PC-9 (cell line): ENCODE measurements around the gene STUM. TPM values are rescaled to one million over a fixed set of nuclear protein-coding genes. Genes with fewer than 3 reads are reported as not detected.
"Not testable (repeated sequence)": the region's sequence is repeated elsewhere in the genome, so short reads cannot be mapped to it uniquely, and the experiment has no call there.

Experiments
- BruUV-seq: library from RNA; stranded (reverse); fragments of 400-500 nt; replicated peaks from 2 replicates; lab custom pipeline; 2021; lab: Mats Ljungman, UMichigan
- CTCF ChIA-PET: fragments of 300-600 bp; sonication (Branson Sonifier 250); formaldehyde crosslinking; loops from one replicate; lab custom pipeline; 2022; ENCODE audit warnings: antibody characterized with exemption; lab: Charles Lee
- POLR2A ChIA-PET: fragments of 300-600 bp; sonication (Branson Sonifier 250); formaldehyde crosslinking; loops from one replicate; lab custom pipeline; 2022; ENCODE audit warnings: antibody characterized with exemption; ENCODE audit not compliant: unreplicated experiment; lab: Charles Lee
- DNase-seq, 2 experiments: peaks; one replicate each; pipeline versions ENCODE4 v3.0.0 to v3.0.0-alpha.2; 2015 to 2022; ENCODE audit warnings: mixed read lengths in 1 of 2
- H2AFZ ChIP-seq: fragments of 200-600 bp; sonication (generic); 2 replicates; pipeline ENCODE4 v1.8.1; 2017; ENCODE audit warnings: antibody characterized with exemption
- H3F3A ChIP-seq: fragments of 200-600 bp; sonication (generic); 2 replicates; pipeline ENCODE4 v1.8.1; 2017; ENCODE audit warnings: antibody characterized with exemption, mild to moderate bottlenecking, low read depth; ENCODE audit not compliant: insufficient read depth
- H3K27ac ChIP-seq: fragments of 200-600 bp; sonication (generic); 2 replicates; pipeline ENCODE4 v1.6.1; 2016; ENCODE audit warnings: mixed run types
- H3K27me3 ChIP-seq: fragments of 200-600 bp; sonication (generic); 2 replicates; pipeline ENCODE4 v1.6.1; 2016; ENCODE audit warnings: low read depth, mixed run types; ENCODE audit not compliant: insufficient read depth
- H3K36me3 ChIP-seq: fragments of 200-600 bp; sonication (generic); 2 replicates; pipeline ENCODE4 v1.6.1; 2016; ENCODE audit warnings: low read depth, mixed run types
- H3K4me1 ChIP-seq: fragments of 200-600 bp; sonication (generic); replicated peaks from 2 replicates; pipeline ENCODE4 v1.6.1; 2016; ENCODE audit warnings: mixed run types; ENCODE audit not compliant: insufficient read depth
- H3K4me2 ChIP-seq: fragments of 200-600 bp; sonication (generic); 2 replicates; pipeline ENCODE4 v1.6.1; 2017; ENCODE audit warnings: mixed run types
- H3K4me3 ChIP-seq: fragments of 200-600 bp; sonication (generic); 2 replicates; pipeline ENCODE4 v1.6.1; 2016; ENCODE audit warnings: mixed run types
- H3K79me2 ChIP-seq: fragments of 200-600 bp; sonication (generic); 2 replicates; pipeline ENCODE4 v1.6.1; 2017; ENCODE audit warnings: low read depth, mixed run types
- H3K9me2 ChIP-seq: fragments of 200-600 bp; sonication (generic); 2 replicates; pipeline ENCODE4 v1.8.1; 2017; ENCODE audit warnings: mild to moderate bottlenecking; ENCODE audit not compliant: insufficient read depth
- H3K9me3 ChIP-seq: fragments of 200-600 bp; sonication (generic); 2 replicates; pipeline ENCODE4 v1.8.1; 2016; ENCODE audit warnings: low read depth; ENCODE audit not compliant: insufficient read depth
- H4K20me1 ChIP-seq: fragments of 200-600 bp; sonication (generic); 2 replicates; pipeline ENCODE4 v1.8.1; 2017; ENCODE audit not compliant: insufficient read depth
- EZH2 ChIP-seq: fragments of 200-600 bp; sonication (generic); IDR thresholded peaks from 2 replicates; pipeline ENCODE4 v1.8.0; 2017; ENCODE audit warnings: antibody characterized with exemption, low read depth
- intact Hi-C: fragments of 100-400 bp; cut with micrococcal nuclease; formaldehyde crosslinking; loops from one replicate; pipeline ENCODE4 v1.10.0; 2022; ENCODE audit not compliant: unreplicated experiment
- total RNA-seq: library from RNA; stranded (reverse); gene quantifications from 2 replicates; pipeline ENCODE4 v1.2.3, GENCODE V29; 2021
- TF ChIP-seq, protein P1 (sequence below): fragments of 200-600 bp; sonication (generic); conservative IDR thresholded peaks from 2 replicates; pipeline ENCODE4 v1.6.1; 2017; ENCODE audit warnings: mixed run types, antibody characterized with exemption, mild to moderate bottlenecking, moderate library complexity

STUM gene
- total RNA-seq, 1 experiment from 2014 or later, result not detected

DNA sequence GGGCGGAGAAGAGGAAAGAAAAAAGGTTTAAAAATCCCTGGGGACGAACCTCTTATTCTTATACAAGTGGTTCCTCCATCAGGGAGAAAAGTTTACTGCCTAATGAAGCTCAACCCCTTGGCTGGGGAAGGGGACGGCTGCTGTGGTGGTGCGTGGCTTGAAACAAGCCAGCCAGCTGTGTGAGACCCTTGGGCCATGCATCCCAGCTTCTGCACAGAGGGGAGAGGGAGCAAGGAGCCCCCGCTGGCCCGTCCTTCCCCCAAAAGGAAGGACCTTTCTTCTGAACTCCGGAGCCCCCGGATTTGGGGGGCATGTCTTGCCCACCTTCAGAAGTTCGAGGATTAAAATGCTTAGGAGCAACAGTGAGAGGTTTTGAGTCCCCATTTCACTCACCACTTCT, 67.3 kb downstream of the STUM start:
- no peak for TF ChIP-seq EZH2
- TF ChIP-seq, protein P1, sequence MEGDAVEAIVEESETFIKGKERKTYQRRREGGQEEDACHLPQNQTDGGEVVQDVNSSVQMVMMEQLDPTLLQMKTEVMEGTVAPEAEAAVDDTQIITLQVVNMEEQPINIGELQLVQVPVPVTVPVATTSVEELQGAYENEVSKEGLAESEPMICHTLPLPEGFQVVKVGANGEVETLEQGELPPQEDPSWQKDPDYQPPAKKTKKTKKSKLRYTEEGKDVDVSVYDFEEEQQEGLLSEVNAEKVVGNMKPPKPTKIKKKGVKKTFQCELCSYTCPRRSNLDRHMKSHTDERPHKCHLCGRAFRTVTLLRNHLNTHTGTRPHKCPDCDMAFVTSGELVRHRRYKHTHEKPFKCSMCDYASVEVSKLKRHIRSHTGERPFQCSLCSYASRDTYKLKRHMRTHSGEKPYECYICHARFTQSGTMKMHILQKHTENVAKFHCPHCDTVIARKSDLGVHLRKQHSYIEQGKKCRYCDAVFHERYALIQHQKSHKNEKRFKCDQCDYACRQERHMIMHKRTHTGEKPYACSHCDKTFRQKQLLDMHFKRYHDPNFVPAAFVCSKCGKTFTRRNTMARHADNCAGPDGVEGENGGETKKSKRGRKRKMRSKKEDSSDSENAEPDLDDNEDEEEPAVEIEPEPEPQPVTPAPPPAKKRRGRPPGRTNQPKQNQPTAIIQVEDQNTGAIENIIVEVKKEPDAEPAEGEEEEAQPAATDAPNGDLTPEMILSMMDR, result no peak

DNA sequence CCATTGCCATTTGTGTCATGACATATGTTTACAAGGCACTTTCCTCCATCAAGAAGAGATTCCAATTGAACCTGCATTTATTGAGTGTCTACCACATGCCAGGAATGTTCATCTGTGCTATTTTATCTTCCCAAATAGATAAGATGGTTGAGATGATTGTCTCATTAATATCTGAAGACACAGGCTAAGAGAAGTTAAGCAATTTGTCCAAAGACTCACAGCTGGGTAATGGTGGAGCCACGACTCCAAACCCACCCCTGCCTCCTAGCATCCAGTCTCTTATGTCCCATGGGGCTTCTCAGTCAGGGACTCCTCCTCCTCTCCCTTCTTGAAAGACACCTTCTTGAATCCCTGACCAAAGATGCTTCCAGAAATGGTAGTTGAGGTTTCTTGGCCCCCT, 68.1 kb downstream of the STUM start:
- Histone ChIP-seq H3K4me1 (no peaks in the 10 kb centered on the region), H3K36me3 (no peaks in the 10 kb centered on the region), H3K4me3 (no peak overlapping the region), H3K9me2 (no peaks in the 10 kb centered on the region), H3K79me2 (no peaks in the 10 kb centered on the region), H2AFZ (no peak overlapping the region), H3K9me3 (no peaks in the 10 kb centered on the region), H3F3A (no peaks in the 10 kb centered on the region), H3K27me3 (no peaks in the 10 kb centered on the region; the same call in 1 of the 2 replicates), H3K27ac (no peak overlapping the region), H3K4me2 (no peak overlapping the region), H4K20me1 (no peaks in the 10 kb centered on the region)
- BruUV-seq, result no TSS peak
- CTCF ChIA-PET, result no interaction called here
- DNase-seq, result no peak
- POLR2A ChIA-PET, result no interaction called here
- intact Hi-C loops, result no loop called here
- TF ChIP-seq, protein P1, result no peak
- TF ChIP-seq EZH2, result no peak

More for the DNA sequence above, 67.3 kb downstream of the STUM start:
- no peaks in the 10 kb centered on the region for H3K36me3 ChIP-seq
- no peaks in the 10 kb centered on the region for H4K20me1 ChIP-seq
- POLR2A ChIA-PET, result no interaction called here
- intact Hi-C loops, result no loop called here
- no peak overlapping the region for H3K4me2 ChIP-seq
- no peaks in the 10 kb centered on the region for H3F3A ChIP-seq
- H3K4me1 ChIP-seq, result no peaks in the 10 kb centered on the region
- CTCF ChIA-PET, result no interaction called here
- H3K4me3 ChIP-seq, result no peak overlapping the region
- H3K79me2 ChIP-seq, result no peaks in the 10 kb centered on the region
- no peak overlapping the region for H2AFZ ChIP-seq
- no peaks in the 10 kb centered on the region for H3K9me3 ChIP-seq
- H3K27me3 ChIP-seq, result no peaks in the 10 kb centered on the region; the same call in 1 of the 2 replicates
- H3K9me2 ChIP-seq, result no peaks in the 10 kb centered on the region
- no peak for DNase-seq
- no TSS peak for BruUV-seq
- H3K27ac ChIP-seq, result no peak overlapping the region

DNA sequence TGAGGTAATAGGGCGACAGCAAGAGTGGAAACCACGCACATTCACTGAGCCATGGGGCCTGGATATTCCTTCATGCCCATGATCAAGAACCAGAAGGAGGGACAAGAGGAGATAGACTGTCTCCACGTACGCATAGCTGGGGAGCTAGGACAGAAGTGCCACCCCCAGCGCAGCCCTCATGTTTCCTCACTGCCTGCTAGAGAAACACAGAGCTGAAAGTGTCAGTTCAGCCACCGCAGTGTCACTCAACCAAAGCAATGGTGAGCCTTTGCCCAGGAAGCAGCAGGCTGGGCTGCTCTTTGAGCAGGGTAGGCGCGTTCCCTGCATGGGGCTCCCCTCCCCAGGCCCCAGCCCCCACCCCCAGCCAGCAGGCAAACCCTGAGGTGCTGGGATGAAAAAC, 68.5 kb downstream of the STUM start:
- H3K9me3 ChIP-seq, result no peaks in the 10 kb centered on the region
- no peaks in the 10 kb centered on the region for H3F3A ChIP-seq
- no peak overlapping the region for H3K4me3 ChIP-seq
- no peaks in the 10 kb centered on the region for H4K20me1 ChIP-seq
- no peaks in the 10 kb centered on the region for H3K9me2 ChIP-seq
- no peaks in the 10 kb centered on the region for H3K36me3 ChIP-seq
- ChIA-PET CTCF (no interaction called here), POLR2A (interaction anchor here (0.7 kb wide), 1 partner anchor 527 kb away, joined by 23 read pairs; no protein-coding TSS in a partner anchor)
- DNase-seq, result no peak
- BruUV-seq, result no TSS peak
- no peak overlapping the region for H3K27ac ChIP-seq
- no peak overlapping the region for H2AFZ ChIP-seq
- intact Hi-C loops, result no loop called here
- H3K4me1 ChIP-seq, result no peaks in the 10 kb centered on the region
- H3K4me2 ChIP-seq, result no peak overlapping the region
- H3K27me3 ChIP-seq, result no peaks in the 10 kb centered on the region; the same call in 1 of the 2 replicates
- no peaks in the 10 kb centered on the region for H3K79me2 ChIP-seq
- TF ChIP-seq EZH2, result no peak
- TF ChIP-seq, protein P1, result no peak

DNA sequence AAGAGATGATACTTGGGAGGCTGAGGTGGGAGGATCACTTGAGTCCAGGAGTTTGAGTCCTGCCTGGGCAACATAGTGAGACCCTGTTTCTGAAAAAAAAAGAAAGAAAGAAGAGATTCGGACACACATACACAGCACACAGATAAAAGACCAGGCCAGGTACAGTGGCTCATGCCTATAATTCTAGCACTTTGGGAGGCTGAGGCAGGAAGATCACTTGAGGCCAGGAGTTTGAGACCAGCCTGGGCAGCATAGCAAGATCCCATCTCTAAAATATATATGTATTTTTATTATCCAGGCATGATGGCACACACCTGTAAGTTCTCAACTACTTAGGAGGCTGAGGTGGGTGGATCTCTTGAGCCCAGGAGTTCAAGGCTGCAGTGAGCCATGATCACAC, 69.2 kb downstream of the STUM start:
- H4K20me1 ChIP-seq, H3K79me2 ChIP-seq, H3K4me3 ChIP-seq, H3K36me3 ChIP-seq, H3K4me1 ChIP-seq, H3K27me3 ChIP-seq, H3K9me3 ChIP-seq, H3K4me2 ChIP-seq, H3K27ac ChIP-seq, DNase-seq, H2AFZ ChIP-seq, intact Hi-C loops, BruUV-seq, H3F3A ChIP-seq, CTCF ChIA-PET, H3K9me2 ChIP-seq: not testable (repeated sequence)
- POLR2A ChIA-PET, result interaction anchor here (0.7 kb wide), 1 partner anchor 527 kb away, joined by 23 read pairs; no protein-coding TSS in a partner anchor
